Medulla oblongata (tissue), 1 donor: ENCODE measurements around the gene RASSF8.
A peak's percentile ranks its signal among the peaks of the same experiment; 100 is the strongest.

ENCODE experiments used
- DNase-seq: peaks from one replicate; pipeline ENCODE4 v3.0.0-alpha.2; 2015; ENCODE audit errors: extremely low spot score

The RASSF8 gene

DNA sequence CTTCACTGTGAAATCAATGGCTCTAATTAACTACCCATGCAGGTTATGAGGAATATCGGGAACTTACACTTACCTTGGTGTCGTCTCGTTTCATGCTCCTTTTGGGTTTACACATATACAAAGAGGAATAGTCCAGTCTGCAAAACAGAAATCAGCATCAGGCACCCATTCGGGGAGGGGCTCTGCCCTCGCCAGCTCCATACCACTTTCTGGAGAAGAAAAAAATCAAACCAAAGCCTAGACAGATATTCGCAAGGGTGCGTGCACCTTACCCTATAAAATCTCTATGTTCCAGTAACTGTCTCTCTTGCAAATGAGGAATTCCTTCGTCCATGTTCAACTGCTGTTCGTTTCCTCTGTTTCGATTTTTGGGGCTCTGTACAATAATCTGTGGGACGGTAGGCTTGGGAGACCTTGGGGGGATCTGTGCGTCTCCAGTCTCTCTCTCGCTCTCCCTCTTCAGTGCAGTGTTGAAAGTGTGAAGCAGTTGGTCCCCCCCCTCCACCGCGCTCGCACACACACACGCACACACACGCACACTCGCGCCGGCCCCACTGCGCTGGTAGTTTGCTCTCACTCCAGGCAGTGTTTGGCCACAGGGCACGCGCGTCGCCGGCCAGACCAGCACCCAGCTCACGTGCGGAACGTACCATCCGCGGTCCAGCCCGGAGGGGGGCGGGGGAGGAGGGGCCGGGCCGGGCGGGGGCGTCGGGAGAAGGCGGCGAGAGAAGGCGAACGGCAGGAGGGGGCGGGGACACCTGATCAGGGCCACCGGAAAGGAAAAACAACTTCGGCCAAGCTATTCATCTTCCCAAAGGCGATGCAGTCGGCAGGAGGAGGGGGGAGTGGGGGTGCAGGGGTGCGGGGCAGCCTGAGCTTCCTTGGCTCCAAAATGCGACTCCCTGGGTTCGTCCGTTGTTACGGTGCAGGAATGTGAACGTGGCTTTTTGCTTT, 166.2 kb downstream of the RASSF8 start, which contains the start of gene BHLHE41:
Gene BHLHE41, minus strand, starts transcription at position 592 of the 954 bp plus-strand sequence. Its CDS starts 258 bp downstream, at position 334.
- peak; percentile 93 for DNase-seq

DNA sequence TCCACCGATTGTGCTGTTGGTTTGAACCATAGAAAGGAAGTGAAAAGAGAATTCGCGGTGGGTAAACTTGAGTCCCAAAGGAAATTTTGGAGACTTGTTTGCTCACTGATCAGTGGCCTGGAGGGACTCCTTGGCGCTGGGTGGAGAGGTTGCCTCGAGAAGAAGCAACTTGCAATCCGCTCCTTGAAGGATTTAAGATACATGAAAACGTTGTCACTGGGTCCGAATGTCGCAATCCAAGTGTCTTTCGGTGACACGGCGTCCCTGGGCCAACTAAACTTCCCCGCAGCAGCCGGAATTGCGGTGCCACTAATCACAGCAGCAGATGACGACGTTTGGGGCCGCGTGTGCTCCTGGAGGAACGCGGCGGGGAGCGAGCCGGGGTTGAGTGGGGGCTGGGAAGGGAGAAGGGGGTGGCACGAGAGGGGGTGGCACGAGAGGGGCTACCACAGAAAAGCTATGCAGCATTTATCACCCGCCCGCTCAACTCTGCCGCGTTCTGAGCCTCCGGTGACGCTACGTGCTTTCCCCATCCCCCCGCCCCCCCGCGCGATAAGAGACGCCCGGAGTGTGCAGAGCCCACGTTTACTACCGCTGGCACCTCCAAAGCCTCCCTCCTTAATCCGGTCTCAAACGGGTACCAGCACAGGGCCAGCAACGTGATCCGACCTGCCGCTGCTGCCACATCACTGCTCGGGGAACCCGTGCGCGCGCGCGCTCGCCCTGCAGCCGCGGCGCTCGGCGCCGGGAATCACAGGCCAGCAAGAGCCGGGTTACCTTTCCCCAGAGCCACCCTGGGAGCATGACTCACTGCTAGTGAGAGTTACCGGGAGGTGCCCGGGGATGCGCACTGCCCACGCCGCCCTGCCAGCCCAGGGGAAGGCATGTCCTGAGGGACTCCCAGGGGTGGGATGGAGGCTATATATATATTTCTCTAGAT, 167.2 kb downstream of the RASSF8 start:
- peak; percentile 78 for DNase-seq

- DNase-seq: peak; percentile 90
Measured at GRCh38 chr12:26126340-26127284, 168.1 kb downstream of the RASSF8 start.

- no peak for DNase-seq
Measured at GRCh38 chr12:26127404-26127803, 168.9 kb downstream of the RASSF8 start.

DNA sequence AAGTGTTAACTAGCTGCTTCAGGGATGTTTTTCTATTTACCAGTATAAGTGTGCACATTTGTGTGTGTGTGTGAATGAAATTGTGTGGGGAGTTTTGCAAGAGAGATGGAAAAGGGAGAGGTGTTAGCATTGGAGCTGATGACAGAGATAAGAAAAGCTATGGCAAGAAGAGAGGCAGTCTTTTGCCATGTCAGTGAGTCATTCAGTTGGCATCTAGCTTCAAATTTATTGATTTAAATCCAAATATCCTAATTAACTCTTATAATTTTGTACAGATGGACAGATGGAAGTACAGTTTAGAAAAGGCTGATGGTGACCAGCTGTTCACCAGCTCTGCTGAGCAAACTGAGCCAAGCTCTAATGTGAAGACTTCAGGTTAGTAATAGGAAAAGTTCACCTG, 169.7 kb downstream of the RASSF8 start:
- DNase-seq: no peak
